Cardiac fibroblast (primary cell): ENCODE results near the gene ASB18.

ENCODE experiments used
- DNase-seq, 2 donors: peaks; one replicate each; pipeline versions ENCODE4 v3.0.0 to v3.0.0-alpha.2; 2010; ENCODE audit warnings: low read depth in 2 of 2
- H3K4me3 ChIP-seq, 2 donors: replicated peaks in 1 of 2; 1 replicate in 1 of 2; 2 replicates in 1 of 2; pipeline ENCODE4 v1.5.1; 2011; ENCODE audit warnings: low read depth in 2 of 2, low read length in 2 of 2, mild to moderate bottlenecking in 2 of 2, moderate library complexity in 1 of 2
- TF ChIP-seq, protein P1 (sequence below): IDR thresholded peaks from one replicate; pipeline ENCODE4 v1.5.1; 2011; ENCODE audit warnings: low read depth, mild to moderate bottlenecking, low read length, inconsistent platforms

Gene ASB18

DNA sequence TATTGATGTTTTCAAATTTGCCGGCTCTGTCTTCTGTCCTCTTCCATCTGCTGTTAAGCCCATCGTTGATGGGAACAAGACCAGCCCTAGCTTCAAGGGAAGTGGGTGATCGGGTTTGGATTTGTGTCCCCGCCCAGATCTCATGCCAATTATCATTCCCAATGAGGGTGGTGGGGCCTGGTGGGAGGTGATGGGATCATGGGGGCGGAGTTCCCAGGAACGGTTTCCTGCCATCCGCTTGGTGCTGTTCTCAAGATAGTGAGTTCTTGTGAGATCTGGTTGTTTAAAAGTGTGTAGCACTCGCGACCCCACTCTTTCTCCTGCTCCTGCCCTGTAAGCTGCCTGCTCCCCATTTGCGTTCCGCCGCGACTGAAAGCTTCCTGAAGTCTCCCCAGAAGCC lies 9.5 kb downstream of the ASB18 start:
- DNase-seq, result no peak
- H3K4me3 ChIP-seq, result no peak overlapping the region
- TF ChIP-seq, protein P1, sequence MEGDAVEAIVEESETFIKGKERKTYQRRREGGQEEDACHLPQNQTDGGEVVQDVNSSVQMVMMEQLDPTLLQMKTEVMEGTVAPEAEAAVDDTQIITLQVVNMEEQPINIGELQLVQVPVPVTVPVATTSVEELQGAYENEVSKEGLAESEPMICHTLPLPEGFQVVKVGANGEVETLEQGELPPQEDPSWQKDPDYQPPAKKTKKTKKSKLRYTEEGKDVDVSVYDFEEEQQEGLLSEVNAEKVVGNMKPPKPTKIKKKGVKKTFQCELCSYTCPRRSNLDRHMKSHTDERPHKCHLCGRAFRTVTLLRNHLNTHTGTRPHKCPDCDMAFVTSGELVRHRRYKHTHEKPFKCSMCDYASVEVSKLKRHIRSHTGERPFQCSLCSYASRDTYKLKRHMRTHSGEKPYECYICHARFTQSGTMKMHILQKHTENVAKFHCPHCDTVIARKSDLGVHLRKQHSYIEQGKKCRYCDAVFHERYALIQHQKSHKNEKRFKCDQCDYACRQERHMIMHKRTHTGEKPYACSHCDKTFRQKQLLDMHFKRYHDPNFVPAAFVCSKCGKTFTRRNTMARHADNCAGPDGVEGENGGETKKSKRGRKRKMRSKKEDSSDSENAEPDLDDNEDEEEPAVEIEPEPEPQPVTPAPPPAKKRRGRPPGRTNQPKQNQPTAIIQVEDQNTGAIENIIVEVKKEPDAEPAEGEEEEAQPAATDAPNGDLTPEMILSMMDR, result no peak

DNA sequence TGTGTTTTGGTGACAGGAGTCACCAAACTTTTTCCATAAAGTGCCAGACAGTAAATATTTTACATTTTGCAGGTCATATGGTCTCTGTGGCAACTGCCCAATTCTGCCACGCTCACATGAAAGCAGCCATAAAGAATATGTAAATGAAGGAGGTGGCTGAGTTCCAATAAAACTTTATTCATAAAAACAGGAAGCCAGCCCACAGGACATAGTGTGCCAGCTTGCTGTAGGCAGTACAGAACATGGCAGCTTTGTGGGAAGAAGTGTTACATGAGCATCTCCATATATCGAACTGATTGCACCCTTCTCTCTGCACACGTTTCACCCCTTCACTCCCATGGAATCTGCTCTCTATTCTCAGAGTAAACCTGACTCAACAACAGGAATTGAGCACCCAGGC lies 10.2 kb downstream of the ASB18 start:
- H3K4me3 ChIP-seq, result no peak overlapping the region
- no peak for DNase-seq
- TF ChIP-seq, protein P1, result no peak

DNA sequence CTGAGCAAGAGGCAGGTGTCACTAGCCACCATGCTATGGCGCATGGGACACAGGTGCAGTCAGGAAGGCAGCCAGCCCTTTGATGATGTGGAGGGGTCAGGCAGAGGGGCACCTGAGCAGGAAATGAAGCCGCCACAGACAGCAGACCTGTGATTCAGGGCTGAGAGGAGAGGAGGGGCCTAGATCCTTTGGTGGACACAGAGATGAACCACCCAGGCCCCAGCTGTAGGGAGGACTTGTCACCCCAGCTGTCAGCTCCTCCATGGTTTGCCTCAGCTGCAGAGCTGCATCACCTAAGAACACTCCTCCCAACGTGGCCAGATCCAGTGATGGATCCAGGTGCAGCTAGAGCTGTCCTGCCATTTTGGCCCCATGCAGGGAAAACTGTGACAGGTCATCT lies 11.6 kb downstream of the ASB18 start:
- no peak for DNase-seq
- no peak overlapping the region for H3K4me3 ChIP-seq
- TF ChIP-seq, protein P1, result no peak

DNA sequence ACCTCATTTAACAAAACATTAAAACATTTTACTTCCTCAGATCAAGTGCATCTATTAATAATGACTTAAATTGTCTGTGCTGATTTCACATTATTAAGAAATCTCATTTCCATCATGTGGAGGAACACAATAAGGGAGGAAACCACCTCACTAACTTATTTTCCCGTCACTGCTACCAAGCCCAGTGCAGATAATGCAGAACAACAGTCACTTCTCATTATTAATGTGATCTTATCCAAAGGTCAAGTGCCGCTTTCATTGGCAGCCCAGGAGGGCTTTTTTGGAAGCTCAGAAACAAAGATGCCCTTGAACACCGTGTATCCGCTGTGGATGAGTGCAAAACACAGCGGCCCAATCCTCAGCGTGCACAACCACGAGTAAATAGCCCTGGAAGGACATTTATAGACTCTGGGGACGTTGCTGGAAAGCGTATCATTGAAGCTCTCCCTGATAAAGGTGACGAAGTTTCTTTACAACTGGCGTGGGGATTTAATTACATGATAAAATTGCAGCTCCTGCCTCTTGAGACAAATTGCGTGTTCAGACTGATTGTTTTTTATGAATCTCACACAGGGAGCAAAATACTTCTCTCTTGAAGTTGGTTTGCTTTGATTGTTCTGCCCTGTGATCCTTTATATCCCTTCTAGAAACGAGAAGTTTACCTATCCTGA lies 13.2 kb downstream of the ASB18 start:
- TF ChIP-seq, protein P1, result no peak
- H3K4me3 ChIP-seq, result no peak overlapping the region
- no peak for DNase-seq

DNA sequence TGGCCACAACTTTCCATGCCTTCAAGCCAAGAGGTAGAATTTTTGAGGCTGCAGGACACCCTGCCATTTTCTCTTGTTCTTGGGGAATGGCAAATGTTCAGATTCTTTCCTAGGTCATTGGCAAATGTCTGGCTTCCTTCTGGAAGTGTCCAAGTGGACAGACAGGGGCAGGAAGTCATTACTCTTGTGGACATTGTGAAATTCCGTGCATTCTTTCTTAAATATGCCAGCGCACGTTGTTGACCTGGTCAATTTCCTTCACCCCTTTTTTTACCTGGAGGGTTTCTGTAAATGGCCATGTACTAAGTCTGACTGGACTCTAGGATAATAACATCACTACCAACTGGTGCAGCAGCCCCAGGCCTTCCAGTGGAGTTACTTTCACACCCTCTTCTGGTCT lies 13.9 kb downstream of the ASB18 start:
- no peak overlapping the region for H3K4me3 ChIP-seq
- TF ChIP-seq, protein P1, result no peak
- no peak for DNase-seq

DNA sequence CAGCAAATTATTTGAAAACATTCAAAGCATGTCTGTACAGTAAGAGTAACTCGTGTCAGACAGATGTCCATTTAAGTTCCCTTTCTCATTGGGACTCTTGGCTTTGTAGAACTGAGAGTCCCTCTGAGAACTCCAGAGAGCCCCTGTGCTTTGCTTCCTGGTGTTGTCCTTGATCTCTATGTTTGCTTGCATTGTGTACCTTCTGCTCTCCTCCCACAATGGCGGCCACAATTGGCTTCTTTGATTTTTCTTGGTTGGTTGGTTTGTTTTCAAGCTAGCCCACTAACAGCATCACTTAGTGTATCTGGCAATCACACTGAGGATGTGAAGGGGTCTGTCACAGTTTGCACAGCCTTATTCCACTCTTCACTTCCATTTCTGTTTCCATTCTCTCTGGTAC lies 15.1 kb downstream of the ASB18 start:
- TF ChIP-seq, protein P1, result no peak
- no peak overlapping the region for H3K4me3 ChIP-seq
- no peak for DNase-seq

DNA sequence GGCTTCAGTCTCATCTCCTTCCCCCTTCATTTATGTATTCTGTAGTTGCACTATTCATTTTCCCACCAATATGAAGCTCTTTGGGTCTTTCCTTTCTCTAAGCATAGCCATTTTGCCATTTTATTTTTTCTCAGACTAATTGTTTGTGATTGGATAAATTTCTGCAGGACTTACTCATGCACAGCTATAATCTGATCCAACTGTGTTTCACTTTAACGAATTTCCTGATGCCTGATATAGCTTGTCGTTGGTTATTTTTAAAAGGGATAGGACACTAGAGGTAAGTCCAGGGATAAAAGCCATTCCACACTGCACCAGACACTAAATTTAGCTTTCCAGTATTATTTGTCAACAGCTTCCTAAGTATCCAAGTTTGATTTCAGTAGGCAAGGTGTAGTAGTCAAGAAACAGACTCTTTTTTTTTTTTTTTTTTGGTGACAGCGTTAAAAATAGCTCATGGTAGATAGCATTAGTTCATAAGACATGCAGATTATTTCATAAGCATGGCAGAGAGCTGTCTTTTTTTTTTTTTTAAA lies 17.4 kb downstream of the ASB18 start:
- DNase-seq, result no peak
- H3K4me3 ChIP-seq, result no peak overlapping the region
- TF ChIP-seq, protein P1, result no peak
